Iris pigment epithelial cell (primary cell): ENCODE results near the gene GALNT1.

Experiments
- DNase-seq: peaks from one replicate; pipeline ENCODE4 v3.0.0-alpha.2; 2011; ENCODE audit warnings: low read depth

The GALNT1 gene

GRCh38 chr18:35680139-35680551 lies 98.6 kb downstream of the GALNT1 start:
- no peak for DNase-seq

DNA sequence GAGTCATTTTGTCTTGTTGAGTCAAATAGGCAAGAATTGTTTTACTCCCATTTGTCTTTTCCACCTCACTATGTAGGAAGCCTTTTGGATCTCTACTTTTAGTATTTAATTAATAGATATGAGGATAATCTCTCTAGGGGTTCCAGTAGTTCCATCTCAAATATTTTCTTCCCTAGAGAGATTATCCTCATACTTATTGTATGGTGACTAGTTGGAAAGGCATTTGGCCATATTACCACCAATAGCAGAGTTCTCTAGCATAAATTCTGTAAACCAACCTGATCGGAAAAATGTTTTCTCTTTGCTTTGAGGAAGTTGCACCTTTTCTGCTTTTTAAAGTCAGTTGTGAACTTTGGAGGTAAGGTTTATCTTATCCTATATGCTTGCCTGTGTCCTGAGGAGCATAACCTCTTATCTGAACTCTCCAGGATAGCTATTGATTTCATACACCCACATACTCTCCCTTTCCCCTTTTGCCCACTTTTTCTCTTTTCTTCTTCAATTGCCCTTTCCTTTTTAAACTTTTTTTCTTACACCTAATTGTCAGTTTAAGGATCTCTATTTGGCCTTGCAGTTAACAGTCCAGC lies 100.8 kb downstream of the GALNT1 start:
- DNase-seq = peak; percentile 60

DNA sequence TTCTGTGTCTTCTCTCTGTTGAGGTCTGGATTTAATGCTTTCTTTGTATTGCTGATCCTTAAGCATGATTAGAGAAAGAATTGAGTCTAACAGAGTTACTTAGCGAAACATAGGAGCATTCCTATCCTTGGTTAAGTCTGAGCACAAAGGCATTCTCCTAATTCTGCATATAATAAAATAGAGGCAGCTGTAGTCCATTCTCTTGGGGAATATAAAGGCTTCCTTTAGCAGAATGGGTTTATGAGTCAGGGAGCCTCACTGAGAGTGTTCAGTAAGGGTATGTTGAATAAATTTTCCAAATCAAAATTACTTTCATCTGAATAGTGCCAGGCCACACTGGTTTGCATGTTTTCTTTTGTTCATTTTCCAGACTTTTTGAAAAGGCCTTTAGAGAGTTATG lies 101.5 kb downstream of the GALNT1 start:
- DNase-seq = no peak

- no peak for DNase-seq
These were observed 107.2 kb downstream of the GALNT1 start for GRCh38 chr18:35688757-35689156.

GRCh38 chr18:35689728-35690127 lies 108.2 kb downstream of the GALNT1 start:
- DNase-seq = no peak

- no peak for DNase-seq
These were observed 110.1 kb downstream of the GALNT1 start for GRCh38 chr18:35691625-35692024.

GRCh38 chr18:35692866-35693265 lies 111.3 kb downstream of the GALNT1 start:
- DNase-seq = no peak

GRCh38 chr18:35693829-35694228 lies 112.3 kb downstream of the GALNT1 start:
- DNase-seq = no peak

GRCh38 chr18:35694808-35695207 lies 113.3 kb downstream of the GALNT1 start:
- no peak for DNase-seq

GRCh38 chr18:35695384-35695783 lies 113.8 kb downstream of the GALNT1 start:
- DNase-seq = no peak

DNA sequence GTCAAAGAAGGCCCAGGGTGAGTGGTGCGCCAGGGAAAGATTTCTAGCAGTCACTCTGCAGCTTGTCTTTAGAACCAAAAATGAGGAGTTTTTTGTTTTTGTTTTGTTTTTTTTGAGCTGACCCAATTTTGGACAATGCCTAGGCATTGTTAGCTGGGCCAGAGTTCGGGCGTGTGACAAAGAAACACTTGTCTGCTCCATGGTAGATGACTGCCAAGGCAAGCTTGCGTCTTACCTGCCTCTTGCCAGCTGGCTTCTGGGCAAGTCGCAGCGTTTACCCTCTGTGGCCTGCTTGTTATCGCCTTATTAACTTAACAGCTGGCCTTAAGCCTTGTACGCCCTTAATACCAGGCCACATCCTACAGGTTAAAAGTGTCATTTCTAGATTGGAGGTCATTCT lies 114.3 kb downstream of the GALNT1 start:
- no peak for DNase-seq

DNA sequence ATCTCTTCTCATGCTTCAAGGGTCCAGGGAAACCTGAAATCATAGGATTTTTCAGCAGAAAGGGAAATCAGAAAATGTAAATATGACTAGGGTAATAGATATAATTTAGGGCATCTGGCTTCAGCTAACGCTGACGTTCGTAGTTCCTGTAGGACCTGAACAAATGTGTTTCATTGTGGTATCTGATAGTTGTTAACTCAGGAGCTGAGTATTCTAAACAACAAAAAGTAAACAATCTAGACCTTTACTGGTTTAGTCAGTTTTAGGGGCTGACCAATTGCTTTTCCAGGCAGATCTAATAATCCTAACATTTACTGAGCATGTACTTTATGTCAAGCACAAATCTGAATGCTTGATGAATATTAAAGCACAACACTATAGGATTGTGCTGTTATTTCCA lies 114.8 kb downstream of the GALNT1 start:
- no peak for DNase-seq

DNA sequence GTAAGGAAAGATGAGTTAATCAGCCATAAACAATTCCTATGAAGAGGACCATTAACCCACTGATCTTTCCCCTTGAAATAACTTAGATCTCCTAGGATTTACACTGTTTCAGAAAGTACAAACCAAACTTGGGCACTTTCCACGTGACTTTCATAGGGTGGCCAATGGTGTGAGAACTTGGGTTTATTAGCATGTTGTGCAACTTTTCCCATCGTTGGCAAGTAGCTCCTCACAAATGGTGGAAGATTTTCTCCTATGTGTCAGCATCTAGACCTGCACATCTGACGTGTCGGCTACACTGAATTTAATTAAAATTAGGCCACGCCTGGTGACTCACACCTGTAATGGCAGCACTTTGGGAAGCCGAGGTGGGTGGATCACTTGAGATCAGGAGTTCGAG lies 116.3 kb downstream of the GALNT1 start:
- DNase-seq = no peak

DNA sequence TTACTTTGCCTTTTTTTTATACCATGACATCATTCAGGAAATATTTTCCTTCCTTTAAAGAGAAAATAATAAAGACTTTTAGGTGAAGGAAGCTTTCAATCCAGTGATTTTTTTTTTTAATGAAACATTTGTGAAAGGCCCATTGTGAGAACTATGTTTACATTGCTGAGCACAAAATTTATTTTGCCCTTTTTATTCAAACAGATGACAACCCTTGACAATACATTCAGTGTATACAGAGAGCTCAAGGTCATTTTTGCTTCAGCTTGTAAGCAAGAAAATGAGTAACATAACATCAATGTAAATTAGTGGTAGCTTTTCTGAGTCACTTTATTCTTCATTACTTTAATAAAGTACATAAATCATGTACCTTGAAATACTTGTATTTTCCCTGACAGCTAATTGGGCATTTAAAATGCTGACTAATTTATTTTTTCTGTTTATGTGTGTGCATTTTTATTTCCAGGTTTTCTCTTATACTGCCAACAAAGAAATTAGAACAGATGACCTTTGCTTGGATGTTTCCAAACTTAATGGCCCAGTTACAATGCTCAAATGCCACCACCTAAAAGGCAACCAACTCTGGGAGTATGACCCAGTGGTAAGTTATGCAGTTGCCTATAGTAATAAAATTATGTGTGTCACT lies 121.6 kb downstream of the GALNT1 start:
- peak; percentile 34 for DNase-seq

DNA sequence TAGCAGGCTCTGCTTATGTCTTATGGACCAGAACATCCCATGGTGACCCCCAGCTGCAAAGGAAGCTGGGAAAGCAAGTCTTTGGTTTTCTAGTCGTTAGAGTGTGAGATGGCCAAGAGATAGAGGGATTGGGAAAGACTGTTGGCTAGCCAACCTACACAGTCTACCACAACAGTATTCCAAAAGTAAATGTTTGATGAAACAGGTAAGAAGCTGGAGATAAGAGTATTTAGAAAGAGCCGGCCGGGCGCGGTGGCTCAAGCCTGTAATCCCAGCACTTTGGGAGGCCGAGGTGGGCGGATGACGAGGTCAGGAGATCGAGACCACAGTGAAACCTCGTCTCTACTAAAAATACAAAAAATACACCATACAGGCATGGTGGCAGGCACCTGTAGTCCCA lies 124.4 kb downstream of the GALNT1 start:
- DNase-seq = no peak

- DNase-seq = no peak
These were observed 125.7 kb downstream of the GALNT1 start for GRCh38 chr18:35707247-35707646.

- no peak for DNase-seq
These were observed 126.1 kb downstream of the GALNT1 start for GRCh38 chr18:35707674-35708073.

DNA sequence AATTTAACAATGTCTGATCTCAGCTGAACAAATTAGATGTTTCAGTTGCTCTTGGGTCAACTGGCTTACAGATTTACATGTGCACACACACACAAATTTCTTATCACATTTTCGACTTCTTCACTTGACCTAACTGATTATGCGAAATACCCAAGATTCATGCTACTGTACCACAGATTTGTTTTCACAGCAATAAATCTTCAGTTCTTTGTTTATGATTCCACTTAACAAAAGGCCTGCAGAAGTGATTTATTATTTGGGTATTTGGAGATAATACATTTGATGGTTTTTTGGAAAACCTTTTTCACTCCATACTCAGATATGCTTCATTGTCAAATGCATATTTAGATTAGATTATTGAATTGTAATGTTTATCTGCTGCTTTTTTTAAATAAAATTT lies 129.0 kb downstream of the GALNT1 start:
- DNase-seq = no peak

DNA sequence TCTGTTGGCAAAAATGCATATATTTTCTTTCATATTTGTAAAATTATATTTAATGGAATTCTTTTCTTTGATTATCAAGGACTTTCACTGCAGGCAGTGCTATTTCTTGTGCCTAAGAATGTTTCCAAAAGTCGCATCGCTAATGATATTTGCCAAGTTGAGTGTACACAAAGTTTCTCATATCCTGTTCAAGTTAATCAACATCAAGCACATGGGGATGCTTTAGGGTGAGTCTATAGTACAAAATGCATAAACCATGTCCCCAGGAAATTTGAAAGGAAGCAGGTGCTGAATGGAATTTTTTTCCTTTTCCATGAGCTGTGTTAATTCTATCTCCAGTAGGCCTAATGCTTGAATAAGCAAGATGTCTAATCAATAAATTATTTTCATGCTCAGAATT lies 129.7 kb downstream of the GALNT1 start:
- DNase-seq = no peak

- peak; percentile 51 for DNase-seq
These were observed 132.0 kb downstream of the GALNT1 start for GRCh38 chr18:35713545-35713944.

DNA sequence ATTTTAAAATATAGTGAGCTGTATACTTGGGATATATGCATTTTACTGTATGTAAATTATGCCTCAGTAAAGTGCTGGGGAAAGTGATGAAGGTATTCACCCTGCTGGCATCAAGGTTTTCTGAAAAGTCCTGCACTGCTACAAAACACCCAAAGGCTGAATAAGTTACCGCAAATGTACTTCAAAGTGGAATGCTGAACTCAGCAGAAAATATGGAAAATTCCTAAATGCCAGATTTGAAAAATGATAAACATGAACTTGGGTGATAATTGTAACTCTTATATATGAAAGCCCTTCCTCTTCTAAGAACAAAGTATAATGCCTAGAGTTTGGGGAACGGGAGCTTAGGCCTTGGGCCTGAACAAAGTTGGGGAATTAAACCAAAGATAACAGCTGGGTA lies 133.0 kb downstream of the GALNT1 start:
- no peak for DNase-seq

DNA sequence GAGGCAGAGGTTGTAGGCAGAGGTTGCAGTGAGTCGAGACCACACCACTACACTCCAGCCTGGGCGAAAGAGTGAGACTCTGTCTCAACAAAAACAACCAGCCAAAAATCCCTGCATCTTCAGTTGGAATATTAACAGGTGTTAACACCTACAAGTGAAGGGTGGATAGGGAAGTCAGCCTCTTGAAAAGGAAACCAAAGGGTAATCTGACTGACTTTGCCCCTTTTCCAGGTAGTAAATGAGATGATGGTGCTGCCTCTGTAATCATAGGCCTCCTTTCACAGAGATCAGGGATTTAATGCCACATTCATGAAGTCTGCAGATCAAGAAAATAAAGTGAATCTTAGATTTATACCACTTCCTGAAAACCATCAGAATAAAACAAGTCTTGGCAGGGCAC lies 133.6 kb downstream of the GALNT1 start:
- DNase-seq = no peak

- DNase-seq = no peak
These were observed 134.8 kb downstream of the GALNT1 start for GRCh38 chr18:35716169-35716831.

- no peak for DNase-seq
These were observed 135.6 kb downstream of the GALNT1 start for GRCh38 chr18:35717182-35717581.
